SK-N-MC (cell line): ENCODE data around the gene SREBF1.

Experiments
- EZH2 ChIP-seq: fragments of 200-600 bp; sonication (generic); IDR thresholded peaks from one replicate; pipeline ENCODE4 v1.6.1; 2017; ENCODE audit warnings: antibody characterized with exemption
- POLR2AphosphoS5 ChIP-seq: IDR thresholded peaks from 2 replicates; pipeline ENCODE4 v1.6.1; 2012; ENCODE audit warnings: mild to moderate bottlenecking, low read depth, low read length, borderline replicate concordance

DNA sequence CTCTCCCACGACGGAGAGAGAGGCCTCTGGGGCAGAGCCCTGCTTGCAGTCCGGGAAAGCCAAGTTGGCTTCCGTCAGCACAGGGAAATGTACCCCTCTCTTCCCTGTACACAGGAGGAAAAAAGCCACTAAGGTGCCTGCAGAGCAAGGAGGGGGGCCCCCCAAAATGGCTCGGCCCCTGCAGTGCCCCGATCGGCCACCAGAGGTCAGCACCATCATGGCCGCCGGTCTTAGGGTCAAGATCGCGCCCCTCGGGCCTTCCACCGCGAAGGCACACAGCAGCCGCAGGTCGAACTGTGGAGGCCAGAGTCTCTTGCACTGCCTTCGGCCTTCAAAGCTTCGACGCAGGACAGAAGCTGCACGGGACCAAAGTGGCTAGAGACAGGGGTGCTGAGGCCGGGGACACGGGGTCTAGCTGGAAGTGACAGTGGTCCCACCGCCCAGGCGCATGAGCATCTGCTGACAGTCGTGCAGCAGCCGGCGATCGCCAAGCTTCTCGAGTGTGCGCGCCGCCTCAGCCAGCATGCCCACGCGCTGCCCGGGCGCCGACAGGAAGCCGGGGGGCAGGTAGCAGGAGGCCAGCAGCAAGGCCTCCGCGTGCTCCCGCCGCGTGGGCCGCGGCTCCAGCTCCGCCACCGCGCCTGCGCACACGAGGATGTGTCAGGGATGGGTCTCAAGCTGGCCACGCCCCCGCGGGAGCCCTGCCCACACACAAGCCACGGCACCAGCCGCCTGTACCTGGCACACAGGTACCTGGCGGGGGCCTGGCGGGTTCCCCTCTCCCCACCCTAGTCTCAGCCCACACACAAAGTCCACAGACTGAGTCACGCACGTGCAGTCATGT lies 24.4 kb downstream of the SREBF1 start:
- TF ChIP-seq EZH2 = no peak
- no peak for TF ChIP-seq POLR2AphosphoS5
